ENCODE measurements around the gene LPO. TPM values are rescaled to one million over a fixed set of nuclear protein-coding genes. Genes with fewer than 3 reads are reported as not detected.

The LPO gene
- total and polyA plus RNA-seq, 9 of the 15 experiments (the other 6 are each of a cell fraction or from before 2014, with no cell fraction given): 0.07 to 0.11 TPM; not detected in 7

DNA sequence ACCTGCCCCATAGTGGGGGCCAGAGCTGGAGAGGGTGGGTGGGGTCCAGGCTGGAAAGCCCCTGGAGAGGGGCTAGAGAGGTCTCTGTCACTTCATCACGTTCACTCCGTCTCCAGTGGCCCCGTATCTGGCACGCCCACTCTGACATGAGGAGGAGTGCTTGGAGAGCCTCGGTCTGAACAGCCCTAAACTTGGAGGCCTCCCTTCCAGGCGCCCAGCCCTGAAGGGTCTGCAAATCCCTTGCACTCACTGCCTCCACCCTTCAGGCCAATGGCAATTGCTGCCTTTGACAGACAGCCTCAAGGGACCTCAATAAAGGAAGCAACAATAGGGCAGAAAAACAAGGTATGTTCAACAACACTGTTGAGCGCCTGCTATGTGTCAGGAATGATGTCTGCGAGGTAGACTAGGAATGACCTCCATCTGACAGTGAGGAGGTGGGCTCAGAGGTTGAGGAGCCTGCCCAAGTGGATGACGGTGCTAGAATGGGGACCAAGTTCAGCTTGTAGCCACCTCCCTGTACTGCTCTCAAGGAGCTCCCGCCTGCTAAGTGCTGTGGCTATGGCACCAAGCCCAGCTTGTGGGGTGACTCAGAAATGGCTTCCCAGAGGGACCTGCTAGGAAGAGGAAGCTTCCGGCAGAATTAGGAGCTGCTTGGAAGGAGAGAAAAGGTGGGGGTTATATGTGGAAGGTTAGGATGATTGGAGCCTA lies 48.8 kb upstream of the LPO start (continued):
- TF ChIP-seq, protein P1, sequence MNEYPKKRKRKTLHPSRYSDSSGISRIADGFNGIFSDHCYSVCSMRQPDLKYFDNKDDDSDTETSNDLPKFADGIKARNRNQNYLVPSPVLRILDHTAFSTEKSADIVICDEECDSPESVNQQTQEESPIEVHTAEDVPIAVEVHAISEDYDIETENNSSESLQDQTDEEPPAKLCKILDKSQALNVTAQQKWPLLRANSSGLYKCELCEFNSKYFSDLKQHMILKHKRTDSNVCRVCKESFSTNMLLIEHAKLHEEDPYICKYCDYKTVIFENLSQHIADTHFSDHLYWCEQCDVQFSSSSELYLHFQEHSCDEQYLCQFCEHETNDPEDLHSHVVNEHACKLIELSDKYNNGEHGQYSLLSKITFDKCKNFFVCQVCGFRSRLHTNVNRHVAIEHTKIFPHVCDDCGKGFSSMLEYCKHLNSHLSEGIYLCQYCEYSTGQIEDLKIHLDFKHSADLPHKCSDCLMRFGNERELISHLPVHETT (CRISPR knock-in tag; conservative IDR thresholded peaks at IDR 0.05 in 1 of 2, IDR thresholded peaks at IDR 0.05 in 1 of 2): 0 out of 4 replicates have a peak, but pooled peaks of 1 of the 2 experiments have one; percentile 34
- TF ChIP-seq CHAMP1 (IDR thresholded peaks at IDR 0.05) (no peak), GABPA (tag; conservative IDR thresholded peaks at IDR 0.05; ENCODE audit: low read depth) (peak; percentile 35), FOXJ3 (CRISPR knock-in tag; IDR thresholded peaks at IDR 0.05) (no peak), NFE2 (IDR thresholded peaks at IDR 0.05; ENCODE audit: low read depth) (peak; percentile 68), YY1 (IDR thresholded peaks at IDR 0.05; ENCODE audit: borderline replicate concordance in 1 of 3, control insufficient read depth in 1 of 3, extremely low read depth in 1 of 3, insufficient read depth in 3 of 3, insufficient read length in 1 of 3, insufficient replicate concordance in 2 of 3, low read depth in 1 of 3, low read length in 2 of 3) (peak in 1 of 3 experiments; percentile 56), GTF2A2 (tag; IDR thresholded peaks at IDR 0.05) (no peak), ZNF589 (CRISPR knock-in tag; IDR thresholded peaks at IDR 0.05; ENCODE audit: low read depth) (0 out of 2 replicates have a peak, but pooled peaks have one; percentile 39), E2F3 (CRISPR knock-in tag; IDR thresholded peaks at IDR 0.05) (peak; percentile 14; the same call in 1 of the 2 replicates)

Measured in K562 (cell line).